Colonic mucosa (tissue), 4 donors: ENCODE results near the gene MYRF. TPM values are rescaled to one million over a fixed set of nuclear protein-coding genes. Genes with fewer than 3 reads are reported as not detected.

Experiments
- DNase-seq: peaks from one replicate; pipeline ENCODE4 v3.0.0-alpha.2; 2020
- H3K27ac ChIP-seq: fragments of 200-600 bp; one replicate; pipeline ENCODE4 v1.8.0; 2021
- H3K27me3 ChIP-seq: fragments of 200-600 bp; one replicate; pipeline ENCODE4 v1.8.0; 2021
- H3K36me3 ChIP-seq: fragments of 200-600 bp; one replicate; pipeline ENCODE4 v1.8.0; 2021
- H3K4me1 ChIP-seq: fragments of 200-600 bp; one replicate; pipeline ENCODE4 v1.8.0; 2021; ENCODE audit warnings: mild to moderate bottlenecking
- H3K4me3 ChIP-seq: fragments of 200-600 bp; one replicate; pipeline ENCODE4 v1.8.0; 2021
- H3K9ac ChIP-seq, 2 donors: one replicate each; pipeline ENCODE4 v1.7.0; 2013; ENCODE audit warnings: control low read depth in 2 of 2, low read depth in 2 of 2, low read length in 2 of 2
- H3K9me3 ChIP-seq: fragments of 200-600 bp; one replicate; pipeline ENCODE4 v1.8.0; 2021
- CTCF ChIP-seq: fragments of 200-600 bp; IDR thresholded peaks from one replicate; pipeline ENCODE4 v1.8.0; 2022; ENCODE audit warnings: antibody characterized with exemption, mild to moderate bottlenecking
- intact Hi-C: fragments of 100-400 bp; cut with DNase I; formaldehyde crosslinking; loops from one replicate; pipeline ENCODE4 v1.14.1; 2022
- total RNA-seq, 2 donors: library from RNA; stranded (reverse); fragmentation: NEBNext Ultra II Directional in 1 of 2; extraction: Animal tissue kit (Norgen Biotek cat#: 25700) in 1 of 2; gene quantifications; one replicate each; pipeline ENCODE4 v1.2.1, GENCODE V29; 2021
- donor health status: healthy.
- donor health status: DM: no; HTN: no; CAD: no.
- donor health status: DM: no; HTN: no; CAD: no.

MYRF gene
- total RNA-seq, 2 donors from 2014 or later: 8.8 to 14.9 TPM

DNA sequence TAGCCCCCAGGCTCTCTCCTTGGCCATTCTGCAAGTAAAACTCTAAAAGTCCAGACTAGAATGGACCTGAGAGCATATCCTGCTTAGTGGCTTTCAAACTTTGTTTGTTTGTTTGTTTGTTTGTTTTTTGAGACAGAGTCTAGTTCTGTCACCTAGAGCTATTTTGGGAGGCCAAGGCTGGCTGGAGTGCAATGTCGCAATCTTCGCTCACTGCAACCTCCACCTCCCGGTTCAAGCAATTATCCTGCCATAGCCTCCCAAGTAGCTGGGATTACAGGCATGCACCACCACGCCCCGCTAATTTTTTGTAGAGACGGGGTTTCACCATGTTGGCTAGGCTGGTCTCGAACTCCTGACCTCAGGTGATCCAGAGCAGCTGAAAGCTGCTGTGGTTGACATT is 43.3 kb upstream of the MYRF start:
- no peaks in the 10 kb centered on the region for H3K9me3 ChIP-seq
- no peaks in the 10 kb centered on the region for H3K36me3 ChIP-seq
- intact Hi-C loops: no loop called here

GRCh38 chr11:61709572-61709971 is 42.9 kb upstream of the MYRF start:
- Histone ChIP-seq H3K4me1 (peaks cover 8% of the 10 kb centered on the region), H3K9me3 (no peaks in the 10 kb centered on the region), H3K4me3 (no peak overlapping the region), H3K27me3 (no peaks in the 10 kb centered on the region), H3K27ac (no peak overlapping the region), H3K9ac (no peak overlapping the region), H3K36me3 (no peaks in the 10 kb centered on the region)
- DNase-seq: no peak
- TF ChIP-seq CTCF: no peak
- intact Hi-C loops: no loop called here

More for the DNA sequence above, 43.3 kb upstream of the MYRF start:
- no peaks in the 10 kb centered on the region for H3K27me3 ChIP-seq
- TF ChIP-seq CTCF: no peak
- H3K27ac ChIP-seq: no peak overlapping the region
- no peak overlapping the region for H3K9ac ChIP-seq
- no peak overlapping the region for H3K4me3 ChIP-seq
- H3K4me1 ChIP-seq: peaks cover 8% of the 10 kb centered on the region
- DNase-seq: no peak

GRCh38 chr11:61710019-61710418 is 42.4 kb upstream of the MYRF start:
- Histone ChIP-seq H3K27me3 (no peaks in the 10 kb centered on the region), H3K4me3 (no peak overlapping the region), H3K36me3 (no peaks in the 10 kb centered on the region), H3K4me1 (peaks cover 8% of the 10 kb centered on the region), H3K27ac (no peak overlapping the region), H3K9me3 (no peaks in the 10 kb centered on the region), H3K9ac (no peak overlapping the region)
- intact Hi-C loops: no loop called here
- no peak for TF ChIP-seq CTCF
- DNase-seq: no peak

DNA sequence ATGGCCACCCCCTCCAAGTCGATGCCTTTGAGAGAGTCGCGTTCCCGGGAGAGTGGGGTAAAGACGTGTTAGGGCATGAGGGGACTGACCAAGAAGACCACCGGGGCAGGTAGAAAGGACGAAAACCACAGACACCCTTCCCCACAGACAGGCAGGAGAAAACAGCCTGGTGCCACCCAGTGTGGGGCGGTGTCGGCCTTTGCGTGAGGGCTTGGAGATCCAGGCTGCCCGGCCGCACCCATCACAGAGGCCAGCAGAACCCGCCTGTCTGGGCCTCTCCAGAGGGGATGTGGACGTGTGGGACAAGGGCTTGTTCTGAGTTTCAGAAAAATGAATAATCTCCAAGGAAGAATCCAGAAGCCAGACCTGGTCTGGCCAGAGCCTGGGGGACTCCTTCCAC is 41.4 kb upstream of the MYRF start:
- no peaks in the 10 kb centered on the region for H3K27me3 ChIP-seq
- no peak for DNase-seq
- intact Hi-C loops: no loop called here
- no peaks in the 10 kb centered on the region for H3K36me3 ChIP-seq
- no peak for TF ChIP-seq CTCF
- no peak overlapping the region for H3K27ac ChIP-seq
- H3K9me3 ChIP-seq: no peaks in the 10 kb centered on the region
- H3K4me3 ChIP-seq: no peak overlapping the region
- H3K9ac ChIP-seq: no peak overlapping the region
- H3K4me1 ChIP-seq: peaks cover 8% of the 10 kb centered on the region

GRCh38 chr11:61711498-61711897 is 40.9 kb upstream of the MYRF start:
- Histone ChIP-seq H3K27ac (no peak overlapping the region), H3K9me3 (no peaks in the 10 kb centered on the region), H3K27me3 (no peaks in the 10 kb centered on the region), H3K9ac (no peak overlapping the region), H3K4me3 (no peak overlapping the region), H3K4me1 (peaks cover 11% of the 10 kb centered on the region), H3K36me3 (no peaks in the 10 kb centered on the region)
- intact Hi-C loops: no loop called here
- TF ChIP-seq CTCF: no peak
- DNase-seq: no peak

DNA sequence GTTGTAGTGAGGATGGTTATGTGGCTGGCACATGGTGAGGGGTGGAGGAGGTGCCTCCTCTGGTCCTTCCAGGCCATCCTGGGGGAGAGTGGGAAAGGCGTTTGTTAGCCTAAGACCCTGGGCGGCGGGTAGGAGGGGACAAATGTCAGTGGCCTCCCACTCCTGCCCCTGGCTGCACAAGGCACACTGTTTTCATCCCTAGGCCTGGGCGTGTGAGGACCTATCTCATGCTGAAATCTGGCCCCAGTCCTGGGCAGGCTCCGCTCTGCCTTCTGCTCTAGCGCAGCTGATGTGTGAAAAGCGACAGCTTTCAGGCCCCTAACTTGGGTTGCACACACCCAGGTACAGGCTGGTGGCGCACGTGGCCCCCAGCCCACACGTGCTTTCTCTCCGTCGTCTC is 40.1 kb upstream of the MYRF start:
- Histone ChIP-seq H3K27me3 (no peaks in the 10 kb centered on the region), H3K9ac (no peak overlapping the region), H3K36me3 (no peaks in the 10 kb centered on the region), H3K27ac (no peak overlapping the region), H3K4me1 (peaks cover 5% of the 10 kb centered on the region), H3K9me3 (no peaks in the 10 kb centered on the region), H3K4me3 (no peak overlapping the region)
- intact Hi-C loops: no loop called here
- DNase-seq: no peak
- no peak for TF ChIP-seq CTCF
